HepG2 (cell line): ENCODE results near the gene PCIF1. TPM values are rescaled to one million over a fixed set of nuclear protein-coding genes. Genes with fewer than 3 reads are reported as not detected.

Experiments
- CENPBD1 ChIP-seq: sonication (generic); formaldehyde crosslinking; IDR thresholded peaks from 2 replicates; pipeline ENCODE4 v1.8.0; 2022; ENCODE audit warnings: missing genetic modification reagents, low read depth, mild to moderate bottlenecking, borderline replicate concordance
- CENPX ChIP-seq: sonication (generic); formaldehyde crosslinking; IDR thresholded peaks from 2 replicates; pipeline ENCODE4 v1.9.0; 2021; ENCODE audit warnings: mild to moderate bottlenecking, missing genetic modification reagents, moderate library complexity
- FOXC1 ChIP-seq: sonication (generic); formaldehyde crosslinking; IDR thresholded peaks from 2 replicates; pipeline ENCODE4 v1.8.0; 2022; ENCODE audit warnings: mild to moderate bottlenecking, missing genetic modification reagents, borderline replicate concordance
- FOXO4 ChIP-seq: sonication (generic); formaldehyde crosslinking; conservative IDR thresholded peaks from 2 replicates; pipeline ENCODE4 v1.8.1; 2023; ENCODE audit warnings: missing genetic modification reagents
- HMG20A ChIP-seq: IDR thresholded peaks from 2 replicates; pipeline ENCODE4 v1.6.1; 2016; ENCODE audit warnings: borderline replicate concordance
- HNRNPL ChIP-seq: fragments of 200-400 bp; formaldehyde crosslinking; IDR thresholded peaks from 2 replicates; pipeline ENCODE4 v1.6.1; 2017; ENCODE audit warnings: mild to moderate bottlenecking, low read depth, low read length
- KAT2B ChIP-seq: fragments of 150-350 bp; IDR thresholded peaks from 2 replicates; pipeline ENCODE4 v1.6.1; 2014; ENCODE audit warnings: low read depth, low read length, borderline replicate concordance
- NR2F2 ChIP-seq: IDR thresholded peaks from 2 replicates; pipeline ENCODE4 v1.6.1; 2012; ENCODE audit warnings: low read depth, inconsistent platforms, borderline replicate concordance
- POLR2AphosphoS5 ChIP-seq: IDR thresholded peaks from 2 replicates; pipeline ENCODE4 v1.6.1; 2012; ENCODE audit warnings: low read depth, low read length
- PPARG ChIP-seq: conservative IDR thresholded peaks from 2 replicates; pipeline ENCODE4 v1.6.1; 2016; ENCODE audit warnings: missing biosample characterization, missing genetic modification reagents
- SIN3B ChIP-seq: fragments of 150-350 bp; IDR thresholded peaks from 2 replicates; pipeline ENCODE4 v1.6.1; 2014; ENCODE audit warnings: low read length
- SMYD3 ChIP-seq: sonication (generic); formaldehyde crosslinking; IDR thresholded peaks from 2 replicates; pipeline ENCODE4 v1.8.1; 2023; ENCODE audit warnings: mild to moderate bottlenecking, missing genetic modification reagents
- ZMYM4 ChIP-seq: sonication (generic); formaldehyde crosslinking; IDR thresholded peaks from 2 replicates; pipeline ENCODE4 v1.8.1; 2023; ENCODE audit warnings: mild to moderate bottlenecking, missing genetic modification reagents
- ZNF33A ChIP-seq: sonication (generic); formaldehyde crosslinking; IDR thresholded peaks from 2 replicates; pipeline ENCODE4 v1.5.1; 2020; ENCODE audit warnings: missing genetic modification reagents, mild to moderate bottlenecking, moderate library complexity, borderline replicate concordance
- ZNF33B ChIP-seq: sonication (generic); formaldehyde crosslinking; IDR thresholded peaks from 2 replicates; pipeline ENCODE4 v1.5.1; 2020; ENCODE audit warnings: mild to moderate bottlenecking, missing genetic modification reagents
- ZNF44 ChIP-seq: sonication (generic); formaldehyde crosslinking; IDR thresholded peaks from 2 replicates; pipeline ENCODE4 v1.5.1; 2020; ENCODE audit warnings: mild to moderate bottlenecking, missing genetic modification reagents
- ZNF563 ChIP-seq: sonication (generic); formaldehyde crosslinking; IDR thresholded peaks from 2 replicates; pipeline ENCODE4 v1.8.0; 2022; ENCODE audit warnings: mild to moderate bottlenecking, moderate library complexity, missing genetic modification reagents
- ZNF781 ChIP-seq: sonication (generic); formaldehyde crosslinking; IDR thresholded peaks from 2 replicates; pipeline ENCODE4 v1.5.1; 2020; ENCODE audit warnings: borderline replicate concordance, mild to moderate bottlenecking, missing genetic modification reagents; ENCODE audit errors: not compliant biosample characterization
- polyA plus RNA-seq, 8 experiments: library from polyadenylated mRNA; depleted of rRNA in 3 of 8; stranded (reverse) in 7 of 8; unstranded in 1 of 8; fragments of >200 nt; fragmentation: Illumina TruSeq in 4 of 8; extraction: Trizol in 4 of 8; gene quantifications; 2 replicates each; pipeline versions ENCODE4 v1.2.1 to v1.2.3, GENCODE V29; 2011 to 2016; ENCODE audit warnings: low read depth in 4 of 8, missing spikeins in 1 of 8, mixed read lengths in 1 of 8; ENCODE audit not compliant: insufficient read depth in 1 of 8
- total RNA-seq, 5 experiments: library from RNA; depleted of rRNA; stranded (reverse); fragments of >200 nt; fragmentation: Illumina TruSeq; extraction: Trizol; gene quantifications; 2 replicates each; pipeline ENCODE4 v1.2.3, GENCODE V29; 2016; ENCODE audit warnings: low read depth in 1 of 5
- TF ChIP-seq, protein P1 (sequence below): sonication (generic); formaldehyde crosslinking; IDR thresholded peaks from 2 replicates; pipeline ENCODE4 v1.9.0; 2021; ENCODE audit warnings: mild to moderate bottlenecking, missing genetic modification reagents
- TF ChIP-seq, protein P2 (sequence below), 2 experiments: fragments of 450-650 bp in 1 of 2; sonication (generic) in 1 of 2; formaldehyde crosslinking; IDR thresholded peaks; 2 replicates each; pipeline versions ENCODE4 v1.5.0 to v1.8.0; 2020 to 2022; ENCODE audit warnings: mild to moderate bottlenecking in 1 of 2, missing genetic modification reagents in 1 of 2

PCIF1 gene
- total and polyA plus RNA-seq, 2 of the 13 experiments (the other 11 are each of a cell fraction or from before 2014, with no cell fraction given): 20.9 to 24.4 TPM

- TF ChIP-seq, protein P1, sequence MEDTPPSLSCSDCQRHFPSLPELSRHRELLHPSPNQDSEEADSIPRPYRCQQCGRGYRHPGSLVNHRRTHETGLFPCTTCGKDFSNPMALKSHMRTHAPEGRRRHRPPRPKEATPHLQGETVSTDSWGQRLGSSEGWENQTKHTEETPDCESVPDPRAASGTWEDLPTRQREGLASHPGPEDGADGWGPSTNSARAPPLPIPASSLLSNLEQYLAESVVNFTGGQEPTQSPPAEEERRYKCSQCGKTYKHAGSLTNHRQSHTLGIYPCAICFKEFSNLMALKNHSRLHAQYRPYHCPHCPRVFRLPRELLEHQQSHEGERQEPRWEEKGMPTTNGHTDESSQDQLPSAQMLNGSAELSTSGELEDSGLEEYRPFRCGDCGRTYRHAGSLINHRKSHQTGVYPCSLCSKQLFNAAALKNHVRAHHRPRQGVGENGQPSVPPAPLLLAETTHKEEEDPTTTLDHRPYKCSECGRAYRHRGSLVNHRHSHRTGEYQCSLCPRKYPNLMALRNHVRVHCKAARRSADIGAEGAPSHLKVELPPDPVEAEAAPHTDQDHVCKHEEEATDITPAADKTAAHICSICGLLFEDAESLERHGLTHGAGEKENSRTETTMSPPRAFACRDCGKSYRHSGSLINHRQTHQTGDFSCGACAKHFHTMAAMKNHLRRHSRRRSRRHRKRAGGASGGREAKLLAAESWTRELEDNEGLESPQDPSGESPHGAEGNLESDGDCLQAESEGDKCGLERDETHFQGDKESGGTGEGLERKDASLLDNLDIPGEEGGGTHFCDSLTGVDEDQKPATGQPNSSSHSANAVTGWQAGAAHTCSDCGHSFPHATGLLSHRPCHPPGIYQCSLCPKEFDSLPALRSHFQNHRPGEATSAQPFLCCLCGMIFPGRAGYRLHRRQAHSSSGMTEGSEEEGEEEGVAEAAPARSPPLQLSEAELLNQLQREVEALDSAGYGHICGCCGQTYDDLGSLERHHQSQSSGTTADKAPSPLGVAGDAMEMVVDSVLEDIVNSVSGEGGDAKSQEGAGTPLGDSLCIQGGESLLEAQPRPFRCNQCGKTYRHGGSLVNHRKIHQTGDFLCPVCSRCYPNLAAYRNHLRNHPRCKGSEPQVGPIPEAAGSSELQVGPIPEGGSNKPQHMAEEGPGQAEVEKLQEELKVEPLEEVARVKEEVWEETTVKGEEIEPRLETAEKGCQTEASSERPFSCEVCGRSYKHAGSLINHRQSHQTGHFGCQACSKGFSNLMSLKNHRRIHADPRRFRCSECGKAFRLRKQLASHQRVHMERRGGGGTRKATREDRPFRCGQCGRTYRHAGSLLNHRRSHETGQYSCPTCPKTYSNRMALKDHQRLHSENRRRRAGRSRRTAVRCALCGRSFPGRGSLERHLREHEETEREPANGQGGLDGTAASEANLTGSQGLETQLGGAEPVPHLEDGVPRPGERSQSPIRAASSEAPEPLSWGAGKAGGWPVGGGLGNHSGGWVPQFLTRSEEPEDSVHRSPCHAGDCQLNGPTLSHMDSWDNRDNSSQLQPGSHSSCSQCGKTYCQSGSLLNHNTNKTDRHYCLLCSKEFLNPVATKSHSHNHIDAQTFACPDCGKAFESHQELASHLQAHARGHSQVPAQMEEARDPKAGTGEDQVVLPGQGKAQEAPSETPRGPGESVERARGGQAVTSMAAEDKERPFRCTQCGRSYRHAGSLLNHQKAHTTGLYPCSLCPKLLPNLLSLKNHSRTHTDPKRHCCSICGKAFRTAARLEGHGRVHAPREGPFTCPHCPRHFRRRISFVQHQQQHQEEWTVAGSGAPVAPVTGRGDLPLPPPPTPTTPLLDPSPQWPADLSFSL (CRISPR knock-in tag): no peak
- TF ChIP-seq POLR2AphosphoS5 (peak; percentile 59; the same call in 1 of the 2 replicates), CENPBD1 (CRISPR knock-in tag) (no peak), ZNF781 (CRISPR knock-in tag) (no peak), CENPX (CRISPR knock-in tag) (no peak), ZNF33B (peak; percentile 97; the same call in 1 of the 2 replicates), ZMYM4 (CRISPR knock-in tag) (peak; percentile 87), NR2F2 (peak; percentile 45; the same call in 1 of the 2 replicates), KAT2B (no peak), PPARG (peak; percentile 57; the same call in 1 of the 2 replicates), FOXC1 (peak; percentile 85), HMG20A (CRISPR knock-in tag) (peak; percentile 77; the same call in 1 of the 2 replicates), HNRNPL (0 out of 2 replicates have a peak, but pooled peaks have one; percentile 56), ZNF44 (peak; percentile 99), ZNF563 (no peak; the same call in 1 of the 2 replicates), SIN3B (0 out of 2 replicates have a peak, but pooled peaks have one; percentile 51), FOXO4 (CRISPR knock-in tag) (0 out of 2 replicates have a peak, but pooled peaks have one; percentile 96), ZNF33A (CRISPR knock-in tag) (no peak), SMYD3 (no peak)
- TF ChIP-seq, protein P2, sequence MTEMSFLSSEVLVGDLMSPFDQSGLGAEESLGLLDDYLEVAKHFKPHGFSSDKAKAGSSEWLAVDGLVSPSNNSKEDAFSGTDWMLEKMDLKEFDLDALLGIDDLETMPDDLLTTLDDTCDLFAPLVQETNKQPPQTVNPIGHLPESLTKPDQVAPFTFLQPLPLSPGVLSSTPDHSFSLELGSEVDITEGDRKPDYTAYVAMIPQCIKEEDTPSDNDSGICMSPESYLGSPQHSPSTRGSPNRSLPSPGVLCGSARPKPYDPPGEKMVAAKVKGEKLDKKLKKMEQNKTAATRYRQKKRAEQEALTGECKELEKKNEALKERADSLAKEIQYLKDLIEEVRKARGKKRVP (CRISPR knock-in tag; IDR thresholded peaks at IDR 0.05): peak in 1 of 2 experiments; percentile 63; a peak in 1 of 4 replicates
Measured at GRCh38 chr20:45946149-45946970, 11.9 kb downstream of the PCIF1 start (continued).
